Heart right ventricle (tissue), 16 donors: ENCODE results near the gene UBAP2. TPM values are rescaled to one million over a fixed set of nuclear protein-coding genes. Genes with fewer than 3 reads are reported as not detected.

ENCODE experiments used
- ATAC-seq, 8 donors: fragments of 200-7000 bp; cut with Tn5 transposase; one replicate each; pipeline ENCODE4 v1.9.1; 2020; ENCODE audit warnings: mild to moderate bottlenecking in 8 of 8, moderate library complexity in 8 of 8, moderate number of reproducible peaks in 1 of 8
- DNase-seq, 2 donors: peaks; one replicate each; pipeline ENCODE4 v3.0.0-alpha.2; 2020
- H3K27ac ChIP-seq, 10 donors: fragments of 200-600 bp; sonication (generic) in 2 of 10; one replicate each; pipeline versions ENCODE4 v1.5.0 to v1.8.0; 2020 to 2022; ENCODE audit warnings: mild to moderate bottlenecking in 3 of 10
- H3K27me3 ChIP-seq, 7 donors: fragments of 200-600 bp; one replicate each; pipeline ENCODE4 v1.8.0; 2021 to 2022; ENCODE audit warnings: mild to moderate bottlenecking in 2 of 7
- H3K36me3 ChIP-seq, 9 donors: fragments of 200-600 bp; sonication (generic) in 1 of 9; one replicate each; pipeline versions ENCODE4 v1.5.0 to v1.8.0; 2020 to 2022; ENCODE audit warnings: mild to moderate bottlenecking in 2 of 9
- H3K4me1 ChIP-seq, 9 donors: fragments of 200-600 bp; sonication (generic) in 1 of 9; one replicate each; pipeline versions ENCODE4 v1.5.0 to v1.8.0; 2020 to 2022; ENCODE audit warnings: mild to moderate bottlenecking in 4 of 9
- H3K4me3 ChIP-seq, 10 donors: fragments of 200-600 bp; sonication (generic) in 2 of 10; one replicate each; pipeline versions ENCODE4 v1.5.0 to v1.8.0; 2020 to 2022; ENCODE audit warnings: mild to moderate bottlenecking in 7 of 10, moderate library complexity in 2 of 10
- H3K9me3 ChIP-seq, 11 donors: fragments of 200-600 bp in 10 of 11; sonication (generic) in 2 of 11; one replicate each; pipeline versions ENCODE4 v1.5.0 to v1.8.0; 2013 to 2022; ENCODE audit warnings: mild to moderate bottlenecking in 2 of 11, control low read depth in 1 of 11, moderate library complexity in 1 of 11
- CTCF ChIP-seq, 9 donors: fragments of 200-600 bp; sonication (generic) in 2 of 9; IDR thresholded peaks; one replicate each; pipeline versions ENCODE4 v1.5.0 to v1.8.0; 2021 to 2022; ENCODE audit warnings: antibody characterized with exemption in 9 of 9, mild to moderate bottlenecking in 5 of 9, moderate library complexity in 1 of 9
- WGBS, 2 donors: extraction: QIAGEN DNeasy Blood & Tissue Kit; methylation state at CpG; one replicate each; pipeline ENCODE4 v1.1.7; 2013; ENCODE audit warnings: inconsistent platforms in 1 of 2; 5-methylcytosine and 5-hydroxymethylcytosine counted together
- intact Hi-C, 10 donors: fragments of 100-400 bp; cut with DNase I; formaldehyde crosslinking; loops; one replicate each; pipeline versions ENCODE4 v1.11.1 to v1.14.2; 2022
- long read RNA-seq, 3 donors: library from polyadenylated mRNA; unstranded; transcript quantifications; one replicate each; pipeline ENCODE4 v2.0.0, GENCODE V29; 2020 to 2021
- polyA plus RNA-seq, 2 donors: library from polyadenylated mRNA; stranded (reverse); fragments of 200-250 nt; gene quantifications; one replicate each; pipeline ENCODE4 v1.2.3, GENCODE V29; 2013
- total RNA-seq, 10 donors: library from RNA; stranded (reverse); fragmentation: NEBNext Ultra II Directional in 3 of 10; extraction: Animal tissue kit (Norgen Biotek cat#: 25700) in 3 of 10; gene quantifications; one replicate each; pipeline versions ENCODE4 v1.2.1 to v1.2.4, GENCODE V29; 2021 to 2023
- donor health status: Arrhythmogenic right ventricular cardiomyopathy.
- donor health status: ischemic (EF 13 %, LVEDD 7.1; RV severe dilation, severe dysfunction).
- donor health status: healthy with polysubstance abuse.
- donor health status: DM: no; HTN: yes; CAD: no.
- donor health status: DM: no; HTN: no; CAD: no.
- donor health status: ischemic (EF 25% LVEDD 6.9; RV normal size, moderate dysfunction).
- donor health status: ischemic (EF 25% LVEDD 5.7; RV mildly dilated, moderate dysfunction).
- donor health status: healthy.
- donor health status: DM: yes; HTN: yes; CAD: no.
- donor health status: Ischemic cardiomyopathy.
- donor health status: ischemic (EF 35%, LVEDD 5.7; RV mildly dilated, moderate dysfunction).
- donor health status: nonischemic (EF 11% LVEDD 7.7; RV severe dilation, severe dysfunction).
- donor health status: DM: yes; HTN: yes; CAD: no.
- donor health status: PGD.
- donor health status: ischemic (EF 29% LVEDD 5.4; RV normal size, mild dysfunction).
- donor health status: nonischemic (EF 23%, LVEDD 6.1; RV moderate dilation, normal function).

The UBAP2 gene
- total RNA-seq (10 to 100 TPM; 23.5 to 36.9 (median 27.9) TPM), polyA plus RNA-seq (10 to 100 TPM; 11.7 to 20.1 TPM)
- long read RNA-seq, donor 1, full-length matches to known transcripts = 3 of 14 reads
- long read RNA-seq, donor 1, partial matches to known transcripts = 9 of 14 reads
- long read RNA-seq, donor 1, other reads (novel, unspliced or antisense) = 2 of 14 reads
- long read RNA-seq, donor 2, full-length matches to known transcripts = 7 of 29 reads
- long read RNA-seq, donor 2, partial matches to known transcripts = 16 of 29 reads
- long read RNA-seq, donor 2, other reads (novel, unspliced or antisense) = 6 of 29 reads
- long read RNA-seq, donor 3, partial matches to known transcripts = 14 of 24 reads
- long read RNA-seq, donor 3, other reads (novel, unspliced or antisense) = 9 of 24 reads

GRCh38 chr9:34048727-34049629, at the start of gene UBAP2:
TSS of gene UBAP2 (minus strand) at chr9:34048887. CDS start at chr9:34017148, 31,739 bp downstream.
- intact Hi-C loops = no loop called here
- ATAC-seq = peak; percentile 94 to 98 (median 96)
- peak within 1 kb of the TSS; percentile 82 to 98 (median 94) for H3K27ac ChIP-seq
- WGBS, 2 donors = 0 to 1% methylated on average over 70 of the region's 70 CpGs
- DNase-seq = peak; percentile 96 to 98
- no peaks in the 10 kb centered on the region for H3K9me3 ChIP-seq
- peak in 4 of 9 donors; percentile 6 to 29 (median 15) for TF ChIP-seq CTCF (IDR thresholded peaks at IDR 0.05)
- H3K4me1 ChIP-seq = peaks cover 4 to 36% (median 29%) of the 10 kb centered on the region in 9 donors
- no peaks in the 10 kb centered on the region for H3K27me3 ChIP-seq
- H3K36me3 ChIP-seq = peaks cover 0 to 8% (median 0%) of the 10 kb centered on the region in 9 donors
- peak within 1 kb of the TSS; percentile 89 to 99 (median 92) for H3K4me3 ChIP-seq

- Histone ChIP-seq H3K9me3 (no peaks in the 10 kb centered on the region), H3K27me3 (no peaks in the 10 kb centered on the region), H3K4me1 (peaks cover 0 to 23% (median 0%) of the 10 kb centered on the region in 9 donors), H3K27ac (no peak overlapping the region), H3K4me3 (no peak overlapping the region), H3K36me3 (peaks cover 0 to 100% (median 53%) of the 10 kb centered on the region in 9 donors)
- 90 to 91% methylated on average over 5 of the region's 5 CpGs for WGBS, 2 donors
- TF ChIP-seq CTCF (IDR thresholded peaks at IDR 0.05) = no peak
- ATAC-seq (no peak), DNase-seq (no peak)
- intact Hi-C loops = no loop called here
Measured at GRCh38 chr9:34098307-34098706, 49.6 kb upstream of the UBAP2 start.

GRCh38 chr9:34097865-34098264, 49.2 kb upstream of the UBAP2 start:
- peaks cover 0 to 100% (median 49%) of the 10 kb centered on the region in 9 donors for H3K36me3 ChIP-seq
- no peaks in the 10 kb centered on the region for H3K9me3 ChIP-seq
- WGBS, 2 donors = 97 to 100% methylated on average over 1 of the region's 1 CpG
- peak overlapping the region in 3 of 10 donors; percentile 51 to 73 (median 71) for H3K27ac ChIP-seq
- intact Hi-C loops = no loop called here
- no peak overlapping the region for H3K4me3 ChIP-seq
- TF ChIP-seq CTCF (IDR thresholded peaks at IDR 0.05) = no peak
- DNase-seq = no peak
- ATAC-seq = no peak
- H3K27me3 ChIP-seq = no peaks in the 10 kb centered on the region
- H3K4me1 ChIP-seq = peaks cover 0 to 23% (median 0%) of the 10 kb centered on the region in 9 donors

- peak in 7 of 8 donors; percentile 20 to 81 (median 78) for ATAC-seq
- WGBS, 2 donors = 39 to 61% methylated on average over 4 of the region's 4 CpGs
- H3K27ac ChIP-seq = peak overlapping the region in 6 of 10 donors; percentile 40 to 73 (median 60)
Measured at GRCh38 chr9:34096751-34097150, 48.1 kb upstream of the UBAP2 start.

More at GRCh38 chr9:34096751-34097150, 48.1 kb upstream of the UBAP2 start:
- peaks cover 0 to 23% (median 0%) of the 10 kb centered on the region in 9 donors for H3K4me1 ChIP-seq
- H3K36me3 ChIP-seq = peaks cover 0 to 100% (median 42%) of the 10 kb centered on the region in 9 donors
- H3K4me3 ChIP-seq = no peak overlapping the region
- H3K27me3 ChIP-seq = no peaks in the 10 kb centered on the region
- intact Hi-C loops = loop anchor here in 1 of 10 donors (1.0 kb wide), 1 partner anchor 28 kb away; no protein-coding TSS in a partner anchor
- no peak for TF ChIP-seq CTCF (IDR thresholded peaks at IDR 0.05)
- no peak for DNase-seq
- H3K9me3 ChIP-seq = no peaks in the 10 kb centered on the region
